Measurements from ENCODE around the gene FAM83F.

FAM83F gene

DNA sequence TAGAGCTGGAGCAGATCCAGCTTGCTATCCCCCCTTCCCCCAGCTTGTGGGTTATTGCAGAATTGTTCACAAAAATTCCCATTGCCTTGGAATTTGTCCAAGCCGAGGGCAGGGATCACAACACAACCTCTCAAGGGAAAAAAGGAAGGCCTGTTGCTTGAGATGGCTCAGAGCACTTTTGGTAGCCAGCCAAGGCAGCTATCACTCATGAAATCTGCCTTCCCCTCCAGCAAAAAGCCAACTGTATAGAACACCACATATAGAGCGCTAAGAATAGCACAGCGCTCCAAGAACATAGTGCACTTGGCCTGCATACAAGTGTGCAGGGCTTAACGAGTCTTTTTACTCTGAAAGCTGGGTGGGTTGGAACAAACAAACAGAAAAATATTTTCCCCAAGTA is 46.2 kb downstream of the FAM83F start:
- no peak for ATAC-seq
- TF ChIP-seq ZNF8 (CRISPR knock-in tag; IDR thresholded peaks at IDR 0.05) (no peak), ARNTL (CRISPR knock-in tag; IDR thresholded peaks at IDR 0.05; ENCODE audit: borderline replicate concordance, low read depth) (no peak), ISL1 (CRISPR knock-in tag; IDR thresholded peaks at IDR 0.05) (no peak), CSDC2 (CRISPR knock-in tag; IDR thresholded peaks at IDR 0.05) (no peak), RARB (CRISPR knock-in tag; IDR thresholded peaks at IDR 0.05) (no peak), SNAI2 (CRISPR knock-in tag; IDR thresholded peaks at IDR 0.05) (no peak), GLIS3 (CRISPR knock-in tag; IDR thresholded peaks at IDR 0.05) (no peak), ZNF565 (CRISPR knock-in tag; conservative IDR thresholded peaks at IDR 0.05; ENCODE audit: low read depth) (no peak), OSR1 (CRISPR knock-in tag; IDR thresholded peaks at IDR 0.05) (no peak), TCF4 (CRISPR knock-in tag; IDR thresholded peaks at IDR 0.05; ENCODE audit: borderline replicate concordance) (no peak), BACH2 (CRISPR knock-in tag; IDR thresholded peaks at IDR 0.05; ENCODE audit: borderline replicate concordance) (no peak)
- TF ChIP-seq, protein P1, sequence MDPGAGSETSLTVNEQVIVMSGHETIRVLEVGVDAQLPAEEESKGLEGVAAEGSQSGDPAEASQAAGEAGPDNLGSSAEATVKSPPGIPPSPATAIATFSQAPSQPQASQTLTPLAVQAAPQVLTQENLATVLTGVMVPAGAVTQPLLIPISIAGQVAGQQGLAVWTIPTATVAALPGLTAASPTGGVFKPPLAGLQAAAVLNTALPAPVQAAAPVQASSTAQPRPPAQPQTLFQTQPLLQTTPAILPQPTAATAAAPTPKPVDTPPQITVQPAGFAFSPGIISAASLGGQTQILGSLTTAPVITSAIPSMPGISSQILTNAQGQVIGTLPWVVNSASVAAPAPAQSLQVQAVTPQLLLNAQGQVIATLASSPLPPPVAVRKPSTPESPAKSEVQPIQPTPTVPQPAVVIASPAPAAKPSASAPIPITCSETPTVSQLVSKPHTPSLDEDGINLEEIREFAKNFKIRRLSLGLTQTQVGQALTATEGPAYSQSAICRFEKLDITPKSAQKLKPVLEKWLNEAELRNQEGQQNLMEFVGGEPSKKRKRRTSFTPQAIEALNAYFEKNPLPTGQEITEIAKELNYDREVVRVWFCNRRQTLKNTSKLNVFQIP (CRISPR knock-in tag; IDR thresholded peaks at IDR 0.05; ENCODE audit: borderline replicate concordance, low read depth): no peak
- TF ChIP-seq, protein P2, sequence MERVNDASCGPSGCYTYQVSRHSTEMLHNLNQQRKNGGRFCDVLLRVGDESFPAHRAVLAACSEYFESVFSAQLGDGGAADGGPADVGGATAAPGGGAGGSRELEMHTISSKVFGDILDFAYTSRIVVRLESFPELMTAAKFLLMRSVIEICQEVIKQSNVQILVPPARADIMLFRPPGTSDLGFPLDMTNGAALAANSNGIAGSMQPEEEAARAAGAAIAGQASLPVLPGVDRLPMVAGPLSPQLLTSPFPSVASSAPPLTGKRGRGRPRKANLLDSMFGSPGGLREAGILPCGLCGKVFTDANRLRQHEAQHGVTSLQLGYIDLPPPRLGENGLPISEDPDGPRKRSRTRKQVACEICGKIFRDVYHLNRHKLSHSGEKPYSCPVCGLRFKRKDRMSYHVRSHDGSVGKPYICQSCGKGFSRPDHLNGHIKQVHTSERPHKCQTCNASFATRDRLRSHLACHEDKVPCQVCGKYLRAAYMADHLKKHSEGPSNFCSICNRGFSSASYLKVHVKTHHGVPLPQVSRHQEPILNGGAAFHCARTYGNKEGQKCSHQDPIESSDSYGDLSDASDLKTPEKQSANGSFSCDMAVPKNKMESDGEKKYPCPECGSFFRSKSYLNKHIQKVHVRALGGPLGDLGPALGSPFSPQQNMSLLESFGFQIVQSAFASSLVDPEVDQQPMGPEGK (CRISPR knock-in tag; IDR thresholded peaks at IDR 0.05; ENCODE audit: borderline replicate concordance): no peak
- TF ChIP-seq, protein P3, sequence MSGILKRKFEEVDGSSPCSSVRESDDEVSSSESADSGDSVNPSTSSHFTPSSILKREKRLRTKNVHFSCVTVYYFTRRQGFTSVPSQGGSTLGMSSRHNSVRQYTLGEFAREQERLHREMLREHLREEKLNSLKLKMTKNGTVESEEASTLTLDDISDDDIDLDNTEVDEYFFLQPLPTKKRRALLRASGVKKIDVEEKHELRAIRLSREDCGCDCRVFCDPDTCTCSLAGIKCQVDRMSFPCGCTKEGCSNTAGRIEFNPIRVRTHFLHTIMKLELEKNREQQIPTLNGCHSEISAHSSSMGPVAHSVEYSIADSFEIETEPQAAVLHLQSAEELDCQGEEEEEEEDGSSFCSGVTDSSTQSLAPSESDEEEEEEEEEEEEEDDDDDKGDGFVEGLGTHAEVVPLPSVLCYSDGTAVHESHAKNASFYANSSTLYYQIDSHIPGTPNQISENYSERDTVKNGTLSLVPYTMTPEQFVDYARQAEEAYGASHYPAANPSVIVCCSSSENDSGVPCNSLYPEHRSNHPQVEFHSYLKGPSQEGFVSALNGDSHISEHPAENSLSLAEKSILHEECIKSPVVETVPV (CRISPR knock-in tag; IDR thresholded peaks at IDR 0.05): no peak
- TF ChIP-seq, protein P4, sequence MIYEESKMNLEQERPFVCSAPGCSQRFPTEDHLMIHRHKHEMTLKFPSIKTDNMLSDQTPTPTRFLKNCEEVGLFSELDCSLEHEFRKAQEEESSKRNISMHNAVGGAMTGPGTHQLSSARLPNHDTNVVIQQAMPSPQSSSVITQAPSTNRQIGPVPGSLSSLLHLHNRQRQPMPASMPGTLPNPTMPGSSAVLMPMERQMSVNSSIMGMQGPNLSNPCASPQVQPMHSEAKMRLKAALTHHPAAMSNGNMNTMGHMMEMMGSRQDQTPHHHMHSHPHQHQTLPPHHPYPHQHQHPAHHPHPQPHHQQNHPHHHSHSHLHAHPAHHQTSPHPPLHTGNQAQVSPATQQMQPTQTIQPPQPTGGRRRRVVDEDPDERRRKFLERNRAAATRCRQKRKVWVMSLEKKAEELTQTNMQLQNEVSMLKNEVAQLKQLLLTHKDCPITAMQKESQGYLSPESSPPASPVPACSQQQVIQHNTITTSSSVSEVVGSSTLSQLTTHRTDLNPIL (CRISPR knock-in tag; IDR thresholded peaks at IDR 0.05; ENCODE audit: low read depth): no peak

DNA sequence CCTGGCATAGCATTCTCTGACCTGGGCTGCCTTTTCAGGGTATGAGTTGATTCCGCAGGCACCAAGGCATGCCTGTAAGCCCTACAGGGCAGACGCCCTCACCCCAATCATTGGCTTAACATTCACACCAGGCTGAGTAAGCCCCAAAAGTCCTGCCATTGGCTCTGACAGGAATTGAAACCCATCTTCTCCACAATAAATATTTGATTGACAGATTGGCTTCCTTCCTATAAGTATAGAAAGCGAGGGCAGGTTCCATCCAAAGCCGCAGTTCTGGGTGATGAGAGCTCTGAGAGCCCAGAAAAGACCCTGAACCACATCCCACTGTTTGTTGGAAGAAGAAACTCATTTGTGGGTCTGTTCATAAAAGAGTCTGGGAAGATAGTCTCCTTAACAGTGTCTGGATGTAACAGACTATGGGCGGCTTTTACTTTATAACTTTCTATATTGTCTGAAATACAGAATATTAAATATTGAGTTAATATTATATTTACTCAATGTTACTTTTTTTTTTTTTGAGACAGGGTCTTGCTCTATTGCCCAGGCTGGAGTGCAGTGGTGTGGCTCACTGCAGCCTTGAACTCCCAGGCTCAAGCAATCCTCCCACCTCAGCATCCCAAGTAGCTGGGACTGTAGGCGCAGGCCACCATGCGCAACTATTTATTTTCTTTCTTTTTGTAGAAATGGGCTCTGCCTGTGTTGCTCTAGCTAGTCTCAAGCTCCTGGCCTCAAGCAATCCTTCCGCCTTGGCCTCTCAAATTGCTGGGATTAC is 46.8 kb downstream of the FAM83F start:
- TF ChIP-seq PPARA (CRISPR knock-in tag; IDR thresholded peaks at IDR 0.05; ENCODE audit: borderline replicate concordance): no peak
- no peak for TF ChIP-seq ESRRG (CRISPR knock-in tag; IDR thresholded peaks at IDR 0.05)
- no peak for TF ChIP-seq GLIS3 (CRISPR knock-in tag; IDR thresholded peaks at IDR 0.05)
- no peak for TF ChIP-seq ZNF70 (CRISPR knock-in tag; IDR thresholded peaks at IDR 0.05)
- TF ChIP-seq, protein P2 (CRISPR knock-in tag; IDR thresholded peaks at IDR 0.05; ENCODE audit: borderline replicate concordance): no peak
- TF ChIP-seq ZFP30 (CRISPR knock-in tag; IDR thresholded peaks at IDR 0.05): no peak
- no peak for TF ChIP-seq CSDC2 (CRISPR knock-in tag; IDR thresholded peaks at IDR 0.05)
- no peak for TF ChIP-seq TOX (CRISPR knock-in tag; IDR thresholded peaks at IDR 0.05; ENCODE audit: borderline replicate concordance)
- TF ChIP-seq RARB (CRISPR knock-in tag; IDR thresholded peaks at IDR 0.05): no peak
- no peak for TF ChIP-seq ZNF8 (CRISPR knock-in tag; IDR thresholded peaks at IDR 0.05)
- no peak for TF ChIP-seq ZC3H10 (CRISPR knock-in tag; IDR thresholded peaks at IDR 0.05)
- TF ChIP-seq SNAI2 (CRISPR knock-in tag; IDR thresholded peaks at IDR 0.05): no peak
- TF ChIP-seq BACH2 (CRISPR knock-in tag; IDR thresholded peaks at IDR 0.05; ENCODE audit: borderline replicate concordance): no peak
- no peak for TF ChIP-seq ARNTL (CRISPR knock-in tag; IDR thresholded peaks at IDR 0.05; ENCODE audit: borderline replicate concordance, low read depth)
- TF ChIP-seq, protein P3 (CRISPR knock-in tag; IDR thresholded peaks at IDR 0.05): no peak
- TF ChIP-seq TCF4 (CRISPR knock-in tag; IDR thresholded peaks at IDR 0.05; ENCODE audit: borderline replicate concordance): no peak
- no peak for TF ChIP-seq ZNF565 (CRISPR knock-in tag; conservative IDR thresholded peaks at IDR 0.05; ENCODE audit: low read depth)
- TF ChIP-seq, protein P1 (CRISPR knock-in tag; IDR thresholded peaks at IDR 0.05; ENCODE audit: borderline replicate concordance, low read depth): no peak

More for the DNA sequence above, 46.8 kb downstream of the FAM83F start:
- no peak for ATAC-seq
